CD14-positive monocyte (primary cell): ENCODE data around the gene ARHGEF6. TPM values are rescaled to one million over a fixed set of nuclear protein-coding genes. Genes with fewer than 3 reads are reported as not detected.

Experiments used
- DNase-seq, 3 donors: peaks; one replicate each; pipeline ENCODE4 v3.0.0-alpha.2; 2011 to 2022
- H2AFZ ChIP-seq: 2 replicates; pipeline ENCODE4 v1.6.0; 2012; ENCODE audit warnings: mild to moderate bottlenecking, low read depth, low read length, inconsistent platforms; ENCODE audit not compliant: insufficient read depth, poor library complexity, severe bottlenecking
- H3K27ac ChIP-seq, 2 donors: 1 replicate in 1 of 2; 2 replicates in 1 of 2; pipeline ENCODE4 v1.5.1; 2012 to 2013; ENCODE audit warnings: low read length in 2 of 2, control low read depth in 1 of 2, inconsistent platforms in 1 of 2, low read depth in 1 of 2, mild to moderate bottlenecking in 1 of 2
- H3K27me3 ChIP-seq, 2 donors: one replicate each; pipeline versions ENCODE4 v1.6.0 to v1.6.1; 2011 to 2013; ENCODE audit warnings: low read length in 2 of 2; ENCODE audit not compliant: control insufficient read depth in 2 of 2, insufficient read depth in 2 of 2
- H3K36me3 ChIP-seq, 2 donors: replicated peaks in 1 of 2; 1 replicate in 1 of 2; 2 replicates in 1 of 2; pipeline versions ENCODE4 v1.5.1 to v1.6.1; 2012 to 2013; ENCODE audit warnings: low read length in 2 of 2, control low read depth in 1 of 2, inconsistent platforms in 1 of 2, mild to moderate bottlenecking in 1 of 2; ENCODE audit not compliant: insufficient read depth in 2 of 2, control insufficient read depth in 1 of 2
- H3K4me1 ChIP-seq, 2 donors: 1 replicate in 1 of 2; 2 replicates in 1 of 2; pipeline versions ENCODE4 v1.5.1 to v1.6.1; 2012 to 2013; ENCODE audit warnings: low read length in 2 of 2, control low read depth in 1 of 2, inconsistent platforms in 1 of 2, mild to moderate bottlenecking in 1 of 2, moderate library complexity in 1 of 2; ENCODE audit not compliant: insufficient read depth in 2 of 2, control insufficient read depth in 1 of 2
- H3K4me2 ChIP-seq: replicated peaks from 2 replicates; pipeline ENCODE3; 2012; ENCODE audit warnings: low read length, moderate library complexity, mild to moderate bottlenecking; ENCODE audit not compliant: poor library complexity, severe bottlenecking; ENCODE audit errors: extremely low read depth
- H3K4me3 ChIP-seq, 3 experiments: fragments of 200-600 bp in 1 of 3; sonication (generic) in 1 of 3; replicated peaks in 1 of 3; 1 replicate in 2 of 3; 2 replicates in 1 of 3; pipeline ENCODE4 v1.5.1; 2011 to 2013; ENCODE audit warnings: low read length in 3 of 3, mild to moderate bottlenecking in 3 of 3, control low read depth in 2 of 3, low read depth in 2 of 3, inconsistent platforms in 1 of 3, moderate library complexity in 1 of 3
- H3K79me2 ChIP-seq: 2 replicates; pipeline ENCODE4 v1.6.0; 2012; ENCODE audit warnings: mild to moderate bottlenecking, control low read depth, inconsistent platforms, low read length, moderate library complexity; ENCODE audit not compliant: insufficient read depth
- H3K9ac ChIP-seq: 2 replicates; pipeline ENCODE4 v1.6.0; 2017; ENCODE audit warnings: low read length, mild to moderate bottlenecking; ENCODE audit not compliant: insufficient read depth, poor library complexity, severe bottlenecking
- H3K9me3 ChIP-seq, 2 donors: replicated peaks in 1 of 2; 1 replicate in 1 of 2; 2 replicates in 1 of 2; pipeline versions ENCODE4 v1.5.1 to v1.6.1; 2012 to 2013; ENCODE audit warnings: low read length in 2 of 2, control low read depth in 1 of 2; ENCODE audit not compliant: control insufficient read depth in 1 of 2, insufficient read depth in 1 of 2
- H4K20me1 ChIP-seq: 2 replicates; pipeline ENCODE4 v1.6.0; 2012; ENCODE audit warnings: mild to moderate bottlenecking, low read length, control low read depth, moderate library complexity; ENCODE audit not compliant: insufficient read depth
- H3K27ac Mint-ChIP-seq, 7 donors: one replicate each; pipeline ENCODE4 v1.8.0; 2020; ENCODE audit warnings: mild to moderate bottlenecking in 7 of 7, mixed read lengths in 7 of 7, moderate library complexity in 6 of 7, inconsistent platforms in 2 of 7
- H3K27me3 Mint-ChIP-seq, 3 donors: one replicate each; pipeline ENCODE4 v1.8.0; 2021 to 2022; ENCODE audit warnings: low read depth in 3 of 3, mild to moderate bottlenecking in 3 of 3, mixed read lengths in 3 of 3, moderate library complexity in 3 of 3, inconsistent platforms in 1 of 3
- H3K36me3 Mint-ChIP-seq, 2 donors: one replicate each; pipeline ENCODE4 v1.8.0; 2020; ENCODE audit warnings: mixed read lengths in 2 of 2, inconsistent platforms in 1 of 2, mild to moderate bottlenecking in 1 of 2
- H3K4me1 Mint-ChIP-seq: one replicate; pipeline ENCODE4 v1.8.0; 2020; ENCODE audit warnings: mild to moderate bottlenecking, mixed read lengths
- H3K4me3 Mint-ChIP-seq, 2 donors: one replicate each; pipeline ENCODE4 v1.8.0; 2020; ENCODE audit warnings: mild to moderate bottlenecking in 2 of 2, mixed read lengths in 2 of 2, moderate library complexity in 1 of 2
- H3K9me3 Mint-ChIP-seq, 7 donors: one replicate each; pipeline ENCODE4 v1.8.0; 2020 to 2022; ENCODE audit warnings: mixed read lengths in 7 of 7, mild to moderate bottlenecking in 6 of 7, moderate library complexity in 6 of 7, inconsistent platforms in 2 of 7
- CTCF ChIP-seq: fragments of 200-600 bp; IDR thresholded peaks from one replicate; pipeline ENCODE4 v1.8.0; 2022; ENCODE audit warnings: antibody characterized with exemption, mild to moderate bottlenecking
- WGBS: methylation state at CpG from one replicate; pipeline ENCODE4 v1.1.5; 2013; ENCODE audit warnings: missing lambda C conversion rate; ENCODE audit not compliant: insufficient coverage; 5-methylcytosine and 5-hydroxymethylcytosine counted together
- intact Hi-C, 2 donors: fragments of 100-400 bp; cut with micrococcal nuclease; formaldehyde crosslinking; loops; one replicate each; pipeline versions ENCODE4 v1.15.0 to v1.15.1; 2023
- polyA plus RNA-seq, 3 donors: library from polyadenylated mRNA; depleted of rRNA in 1 of 3; unstranded in 2 of 3; stranded (reverse) in 1 of 3; fragments of 300-500 nt in 2 of 3; fragments of >200 nt in 1 of 3; fragmentation: Illumina TruSeq in 2 of 3; gene quantifications; 1 replicate in 2 of 3; 2 replicates in 1 of 3; pipeline ENCODE4 v1.2.3, GENCODE V29; 2012 to 2021

ARHGEF6 gene
- polyA plus RNA-seq, 3 donors: 51.4 to 79.2 (median 57.0) TPM

DNA sequence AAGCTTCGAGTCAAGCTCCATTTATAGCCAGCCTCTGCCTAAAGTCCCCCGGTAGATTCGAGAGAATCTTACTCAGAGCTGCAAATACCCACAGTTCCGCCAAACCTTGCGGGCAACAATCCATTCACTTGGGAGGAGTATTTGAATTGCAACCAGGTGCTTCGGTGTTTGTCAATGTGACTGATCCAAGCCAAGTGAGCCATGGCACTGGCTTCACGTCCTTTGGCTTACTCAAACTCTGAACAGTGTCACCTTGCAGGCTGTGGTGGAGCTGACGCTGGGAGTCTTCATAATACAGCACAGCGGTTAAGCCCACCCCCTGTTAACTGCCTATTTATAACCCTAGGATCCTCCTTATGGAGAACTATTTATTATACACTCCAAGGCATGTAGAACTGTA, 121.6 kb downstream of the ARHGEF6 start:
- peaks cover 4 to 19% of the 10 kb centered on the region in 2 donors for H3K36me3 ChIP-seq
- intact Hi-C loops: no loop called here
- no peaks in the 10 kb centered on the region for H3K4me1 Mint-ChIP-seq
- H3K4me1 ChIP-seq: no peaks in the 10 kb centered on the region
- no peak overlapping the region for H3K4me3 Mint-ChIP-seq
- H3K9me3 Mint-ChIP-seq: no peaks in the 10 kb centered on the region
- H3K4me2 ChIP-seq: no peak overlapping the region
- H3K27me3 ChIP-seq: no peaks in the 10 kb centered on the region
- H3K36me3 Mint-ChIP-seq: peaks cover 16 to 18% of the 10 kb centered on the region in 2 donors
- no peaks in the 10 kb centered on the region for H3K79me2 ChIP-seq
- H3K27me3 Mint-ChIP-seq: no peaks in the 10 kb centered on the region
- no peaks in the 10 kb centered on the region for H3K9me3 ChIP-seq
- H4K20me1 ChIP-seq: no peaks in the 10 kb centered on the region
- no CpG with 5 or more reads among the region's 9 CpGs for WGBS
- no peak overlapping the region for H3K27ac ChIP-seq
- no peak overlapping the region for H3K9ac ChIP-seq
- no peak overlapping the region for H2AFZ ChIP-seq
- peak overlapping the region in 1 of 7 donors; percentile 11 for H3K27ac Mint-ChIP-seq
- no peak for TF ChIP-seq CTCF
- no peak overlapping the region for H3K4me3 ChIP-seq
- DNase-seq: no peak

DNA sequence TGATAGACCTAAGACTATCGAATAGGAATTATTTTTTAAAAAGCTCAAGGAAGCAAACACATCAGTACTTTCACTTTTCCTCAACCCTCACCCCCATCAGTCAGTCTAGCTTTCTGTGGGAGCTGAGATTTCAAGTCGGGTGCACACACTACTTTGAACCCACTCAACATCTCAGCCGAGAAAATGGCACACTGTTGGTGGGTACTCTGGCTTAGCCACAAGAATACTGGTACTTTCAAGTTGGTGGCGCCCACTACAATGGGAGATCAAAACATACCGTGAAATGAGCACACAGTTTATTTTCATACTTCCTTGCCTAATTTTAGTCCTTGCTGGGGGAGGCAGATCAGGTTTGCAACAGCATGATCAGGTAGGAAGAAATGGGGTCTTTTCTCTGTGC, 122.6 kb downstream of the ARHGEF6 start:
- H3K27ac ChIP-seq: no peak overlapping the region
- TF ChIP-seq CTCF: no peak
- H3K79me2 ChIP-seq: no peaks in the 10 kb centered on the region
- no peak overlapping the region for H3K4me3 ChIP-seq
- H3K4me2 ChIP-seq: no peak overlapping the region
- no peak overlapping the region for H3K9ac ChIP-seq
- H4K20me1 ChIP-seq: no peaks in the 10 kb centered on the region
- Mint-ChIP-seq H3K27ac (peak overlapping the region in 1 of 7 donors; percentile 18), H3K4me3 (no peak overlapping the region), H3K36me3 (peaks cover 10% of the 10 kb centered on the region in 2 donors), H3K9me3 (no peaks in the 10 kb centered on the region), H3K4me1 (no peaks in the 10 kb centered on the region), H3K27me3 (no peaks in the 10 kb centered on the region)
- no peak overlapping the region for H2AFZ ChIP-seq
- no peaks in the 10 kb centered on the region for H3K27me3 ChIP-seq
- no peaks in the 10 kb centered on the region for H3K9me3 ChIP-seq
- no peak for DNase-seq
- WGBS: 100% methylated on average over 1 of the region's 5 CpGs
- peaks cover 0 to 13% of the 10 kb centered on the region in 2 donors for H3K36me3 ChIP-seq
- intact Hi-C loops: no loop called here
- H3K4me1 ChIP-seq: no peaks in the 10 kb centered on the region
